ENCODE results near the gene TDP1. TPM values are rescaled to one million over a fixed set of nuclear protein-coding genes. Genes with fewer than 3 reads are reported as not detected.

The TDP1 gene
- total and polyA plus RNA-seq, 2 of the 4 experiments (the other 2 are of a cell fraction), result 23.3 to 53.1 TPM

GRCh38 chr14:89912667-89913211, 43.0 kb upstream of the TDP1 start:
- in situ Hi-C loops (cut with MboI; ENCODE audit: low sequenced_read_pairs), result loop anchor here (5.0 to 10.0 kb wide), 3 partner anchors 295 to 868 kb away; no protein-coding TSS in a partner anchor
- Histone ChIP-seq H2AFZ (replicated peaks; ENCODE audit: low read length, poor library complexity) (no peak overlapping the region), H2BK20ac (ENCODE audit: low read depth, low read length) (peak overlapping the region; percentile 85), H3K36me3 (ENCODE audit: control insufficient read depth, insufficient read depth, low read length) (no peaks in the 10 kb centered on the region), H2BK15ac (ENCODE audit: low read depth, low read length) (peak overlapping the region; percentile 46; the same call in 2 of the 3 replicates), H4K20me1 (ENCODE audit: insufficient read depth, low read length) (no peaks in the 10 kb centered on the region), H3K4me2 (ENCODE audit: low read depth, low read length) (peak overlapping the region; percentile 11; the same call in 1 of the 2 replicates), H4K5ac (ENCODE audit: low read depth, low read length) (peak overlapping the region; percentile 18), H2AK5ac (ENCODE audit: low read depth, low read length) (peak overlapping the region; percentile 52; the same call in 1 of the 2 replicates), H2BK5ac (ENCODE audit: low read depth, low read length, poor library complexity, severe bottlenecking) (peak overlapping the region; percentile 84), H3K4me1 (ENCODE audit: control insufficient read depth, insufficient read depth, low read length) (peaks cover 26% of the 10 kb centered on the region), H3K4me3 (ENCODE audit: insufficient read depth, low read depth, low read length) (no peak overlapping the region), H3K9me3 (ENCODE audit: control insufficient read depth, insufficient read depth, low read length) (no peaks in the 10 kb centered on the region), H3K56ac (ENCODE audit: extremely low read depth, insufficient read depth, low read length) (0 out of 2 replicates have a peak overlapping the region, but pooled peaks have one; percentile 11), H3K27ac (ENCODE audit: insufficient read depth, low read length) (peak overlapping the region; percentile 66), H2BK120ac (ENCODE audit: low read depth, low read length) (peak overlapping the region; percentile 80), H3K79me1 (ENCODE audit: low read depth in 1 of 2, low read length in 2 of 2) (peaks cover 8 to 13% of the 10 kb centered on the region in 2 experiments; a peak in 1 of 4 replicates), H2AK9ac (replicated peaks; ENCODE audit: low read depth, low read length, poor library complexity) (peak overlapping the region; percentile 4), H3K18ac (ENCODE audit: low read depth, low read length) (peak overlapping the region; percentile 34), H3K23ac (ENCODE audit: low read depth, low read length) (0 out of 2 replicates have a peak overlapping the region, but pooled peaks have one; percentile 8), H3K4ac (ENCODE audit: low read depth, low read length) (peak overlapping the region; percentile 77), H4K91ac (ENCODE audit: insufficient read depth, low read depth, low read length) (peak overlapping the region; percentile 93), H3K9ac (ENCODE audit: low read depth, low read length) (peak overlapping the region; percentile 34; the same call in 1 of the 2 replicates), H3K14ac (replicated peaks; ENCODE audit: low read depth, low read length) (peak overlapping the region; percentile 39; the same call in 1 of the 2 replicates), H4K8ac (ENCODE audit: low read depth in 2 of 2, low read length in 2 of 2) (peak overlapping the region; percentile 26 to 71; a peak in 3 of 4 replicates), H3K9me1 (ENCODE audit: insufficient read depth, low read length) (peaks cover 19% of the 10 kb centered on the region), H3K27me3 (ENCODE audit: control insufficient read depth, insufficient read depth, low read length) (no peaks in the 10 kb centered on the region)
- intact Hi-C loops (cut with micrococcal nuclease), result loop anchor here (5.0 to 10.0 kb wide), 3 partner anchors 100 to 418 kb away; no protein-coding TSS in a partner anchor
- TF ChIP-seq RFX5 (IDR thresholded peaks at IDR 0.05; ENCODE audit: low read depth, low read length) (no peak), POLR2A (IDR thresholded peaks at IDR 0.05; ENCODE audit: low read depth, low read length) (0 out of 2 replicates have a peak, but pooled peaks have one; percentile 24), RAD21 (IDR thresholded peaks at IDR 0.05; ENCODE audit: low read length) (peak; percentile 26), BHLHE40 (IDR thresholded peaks at IDR 0.05; ENCODE audit: low read depth, low read length) (peak; percentile 40), NFE2L2 (IDR thresholded peaks at IDR 0.05; ENCODE audit: low read depth, low read length) (peak; percentile 58; the same call in 1 of the 2 replicates), CHD1 (IDR thresholded peaks at IDR 0.05; ENCODE audit: low read depth, low read length) (0 out of 2 replicates have a peak, but pooled peaks have one; percentile 51), CEBPB (IDR thresholded peaks at IDR 0.05; ENCODE audit: low read depth, low read length) (peak; percentile 96), FOS (IDR thresholded peaks at IDR 0.05; ENCODE audit: low read depth, low read length) (peak; percentile 64), RCOR1 (IDR thresholded peaks at IDR 0.05; ENCODE audit: insufficient replicate concordance, low read length) (peak; percentile 74)
- TF ChIP-seq, protein P1, sequence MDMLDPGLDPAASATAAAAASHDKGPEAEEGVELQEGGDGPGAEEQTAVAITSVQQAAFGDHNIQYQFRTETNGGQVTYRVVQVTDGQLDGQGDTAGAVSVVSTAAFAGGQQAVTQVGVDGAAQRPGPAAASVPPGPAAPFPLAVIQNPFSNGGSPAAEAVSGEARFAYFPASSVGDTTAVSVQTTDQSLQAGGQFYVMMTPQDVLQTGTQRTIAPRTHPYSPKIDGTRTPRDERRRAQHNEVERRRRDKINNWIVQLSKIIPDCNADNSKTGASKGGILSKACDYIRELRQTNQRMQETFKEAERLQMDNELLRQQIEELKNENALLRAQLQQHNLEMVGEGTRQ (IDR thresholded peaks at IDR 0.05; ENCODE audit: low read depth, low read length), result no peak
- BruUV-seq (replicated peaks), result no TSS peak
- ChIA-PET POLR2A (ENCODE audit: unreplicated experiment) (no interaction called here), CTCF (interaction anchor here (0.7 to 1.4 kb wide), 2 partner anchors 65 to 380 kb away, joined by 3 read pairs; no protein-coding TSS in a partner anchor)
- WGBS, 2 experiments (ENCODE audit: extremely low coverage in 2 of 2, insufficient read length in 1 of 2), result 20% methylated on average over 2 of the region's 9 CpGs; no CpG with 5 or more reads in 1 of the 2 experiments
- ATAC-seq (ENCODE audit: low read depth) (peak; percentile 48), DNase-seq (peak; percentile 97)
- dilution Hi-C loops (cut with HindIII; ENCODE audit: low sequenced_read_pairs, unreplicated experiment), result no loop called here
